Stimulated activated CD4-positive, alpha-beta T cell treated with anti-CD3 and anti-CD28 coated beads, Interleukin-1b, Interleukin-23, amount 100 ng/mL, for 1 hour (primary cell): ENCODE data around the gene TUBGCP4.

Experiments
- DNase-seq, 2 donors: peaks; one replicate each; pipeline ENCODE4 v3.0.0-alpha.2; 2020; ENCODE audit warnings: low read depth in 2 of 2

The TUBGCP4 gene

GRCh38 chr15:43404130-43404529, 33.2 kb downstream of the TUBGCP4 start:
- no peak for DNase-seq

- no peak for DNase-seq
Observed at GRCh38 chr15:43406189-43406588, 35.3 kb downstream of the TUBGCP4 start.

- DNase-seq, result no peak
Observed at GRCh38 chr15:43406808-43407207, 35.9 kb downstream of the TUBGCP4 start.

GRCh38 chr15:43408789-43409188, 37.9 kb downstream of the TUBGCP4 start:
- DNase-seq, result no peak

- no peak for DNase-seq
Observed at GRCh38 chr15:43410572-43411214, 39.8 kb downstream of the TUBGCP4 start.

- no peak for DNase-seq
Observed at GRCh38 chr15:43412096-43412495, 41.2 kb downstream of the TUBGCP4 start.

- no peak for DNase-seq
Observed at GRCh38 chr15:43414196-43414595, 43.3 kb downstream of the TUBGCP4 start.

- no peak for DNase-seq
Observed at GRCh38 chr15:43420435-43420834, 49.5 kb downstream of the TUBGCP4 start.

- DNase-seq, result no peak
Observed at GRCh38 chr15:43420876-43421275, 50.0 kb downstream of the TUBGCP4 start.

- no peak for DNase-seq
Observed at GRCh38 chr15:43423793-43424192, 52.9 kb downstream of the TUBGCP4 start.

GRCh38 chr15:43429687-43430086, 58.8 kb downstream of the TUBGCP4 start:
- DNase-seq, result no peak

GRCh38 chr15:43433165-43433564, 62.3 kb downstream of the TUBGCP4 start:
- no peak for DNase-seq

- DNase-seq, result no peak
Observed at GRCh38 chr15:43433661-43434303, 62.9 kb downstream of the TUBGCP4 start.

GRCh38 chr15:43434446-43434845, 63.5 kb downstream of the TUBGCP4 start:
- DNase-seq, result no peak

- DNase-seq, result no peak
Observed at GRCh38 chr15:43436395-43436794, 65.5 kb downstream of the TUBGCP4 start.

GRCh38 chr15:43439268-43439667, 68.4 kb downstream of the TUBGCP4 start:
- no peak for DNase-seq

GRCh38 chr15:43440721-43441281, 69.9 kb downstream of the TUBGCP4 start:
- DNase-seq, result no peak

- no peak for DNase-seq
Observed at GRCh38 chr15:43441316-43441715, 70.4 kb downstream of the TUBGCP4 start.

- DNase-seq, result no peak
Observed at GRCh38 chr15:43446344-43446743, 75.4 kb downstream of the TUBGCP4 start.

- DNase-seq, result no peak
Observed at GRCh38 chr15:43449981-43450380, 79.1 kb downstream of the TUBGCP4 start.
